K562 (cell line): ENCODE data around the gene GRIN1. TPM values are rescaled to one million over a fixed set of nuclear protein-coding genes. Genes with fewer than 3 reads are reported as not detected.
A peak's percentile ranks its signal among the peaks of the same experiment; 100 is the strongest.

Experiments
- ATAC-seq: fragments of 200-7000 bp; cut with Tn5 transposase; 3 replicates; pipeline ENCODE4 v1.9.1; 2020; ENCODE audit warnings: moderate library complexity
- BruUV-seq: library from RNA; stranded (reverse); fragments of 400-500 nt; replicated peaks from 2 replicates; lab custom pipeline; 2021; lab: Mats Ljungman, UMichigan
- CTCF ChIA-PET: fragments of 300-600 bp; formaldehyde crosslinking; extraction: SDS; loops from one replicate; lab custom pipeline; 2021; ENCODE audit warnings: low intra/inter-chr PET ratio; lab: Yijun Ruan, JAX
- POLR2A ChIA-PET: fragments of 300-600, 350-650 bp; sonication (Branson Sonifier 250); formaldehyde crosslinking; extraction: SDS; loops from one replicate; lab custom pipeline; 2021; ENCODE audit warnings: antibody characterized with exemption, inconsistent platforms; lab: Yijun Ruan, JAX
- DNase-seq, 4 experiments: peaks; one replicate each; pipeline versions ENCODE4 v3.0.0 to v3.0.0-alpha.2; 2011 to 2018; ENCODE audit warnings: low spot score in 3 of 4, mixed read lengths in 3 of 4; ENCODE audit errors: extremely low read depth in 1 of 4
- FAIRE-seq: peaks from 2 replicates; lab custom pipeline; 2011; peaks lifted over from hg19 to GRCh38; lab: Jason Lieb, UNC
- H2AFZ ChIP-seq: 2 replicates; pipeline ENCODE4 v1.6.0; 2011; ENCODE audit warnings: low read depth, low read length, control low read depth, inconsistent platforms
- H3K27ac ChIP-seq: fragments of 200-600 bp; 3 replicates; pipeline ENCODE4 v1.8.0; 2011; ENCODE audit warnings: low read depth, mild to moderate bottlenecking, control low read depth, inconsistent platforms, low read length, moderate library complexity, mixed read lengths; ENCODE audit errors: extremely low read depth
- H3K27me3 ChIP-seq, 2 experiments: fragments of 300-600 bp in 1 of 2; 2 replicates in 1 of 2; 3 replicates in 1 of 2; pipeline versions ENCODE4 v1.6.0 to v1.8.0; 2011; ENCODE audit warnings: inconsistent platforms in 2 of 2, low read length in 2 of 2, mild to moderate bottlenecking in 1 of 2, mixed read lengths in 1 of 2, moderate library complexity in 1 of 2; ENCODE audit not compliant: control insufficient read depth in 2 of 2, insufficient read depth in 2 of 2
- H3K36me3 ChIP-seq: fragments of 300-600 bp; 3 replicates; pipeline ENCODE4 v1.8.0; 2011; ENCODE audit warnings: mild to moderate bottlenecking, low read length, inconsistent platforms; ENCODE audit not compliant: control insufficient read depth, insufficient read depth
- H3K4me1 ChIP-seq, 2 experiments: fragments of 200-600 bp in 1 of 2; replicated peaks in 1 of 2; 2 replicates in 1 of 2; 3 replicates in 1 of 2; pipeline versions ENCODE4 v1.5.1 to v1.8.0; 2011; ENCODE audit warnings: inconsistent platforms in 2 of 2, low read length in 2 of 2, mild to moderate bottlenecking in 1 of 2, mixed read lengths in 1 of 2, moderate library complexity in 1 of 2; ENCODE audit not compliant: control insufficient read depth in 2 of 2, insufficient read depth in 2 of 2
- H3K4me2 ChIP-seq: 2 replicates; pipeline ENCODE4 v1.6.1; 2011; ENCODE audit warnings: low read length, control low read depth, inconsistent platforms, mixed read lengths; ENCODE audit not compliant: insufficient read depth
- H3K4me3 ChIP-seq: fragments of 200-600 bp; sonication (generic), shearing (Covaris generic); 2 replicates; pipeline ENCODE4 v1.5.1; 2016; ENCODE audit warnings: control low read depth, inconsistent platforms
- H3K79me2 ChIP-seq: fragments of 200-600 bp; 3 replicates; pipeline ENCODE4 v1.8.0; 2011; ENCODE audit warnings: low read length, inconsistent platforms; ENCODE audit not compliant: control insufficient read depth, insufficient read depth
- H3K9ac ChIP-seq, 2 experiments: 2 replicates each; pipeline versions ENCODE4 v1.6.0 to v1.6.1; 2011; ENCODE audit warnings: low read depth in 2 of 2, low read length in 2 of 2, control low read depth in 1 of 2, inconsistent platforms in 1 of 2, mild to moderate bottlenecking in 1 of 2, mixed read lengths in 1 of 2; ENCODE audit not compliant: insufficient read depth in 1 of 2
- H3K9me1 ChIP-seq: one replicate; pipeline ENCODE4 v1.6.0; 2011; ENCODE audit warnings: inconsistent platforms, mild to moderate bottlenecking, low read length, moderate library complexity; ENCODE audit not compliant: control insufficient read depth, insufficient read depth
- H3K9me3 ChIP-seq: replicated peaks from 2 replicates; pipeline ENCODE4 v1.5.1; 2011; ENCODE audit warnings: low read depth, low read length, inconsistent platforms; ENCODE audit not compliant: control insufficient read depth, insufficient read depth
- H4K20me1 ChIP-seq: replicated peaks from 2 replicates; pipeline ENCODE4 v1.6.1; 2011; ENCODE audit warnings: low read length, inconsistent platforms, mixed read lengths; ENCODE audit not compliant: control insufficient read depth, insufficient read depth
- BCOR ChIP-seq: fragments of 450-650 bp; IDR thresholded peaks from 2 replicates; pipeline ENCODE4 v1.6.1; 2016
- GATAD2B ChIP-seq: fragments of 450-650 bp; IDR thresholded peaks from 2 replicates; pipeline ENCODE4 v1.6.1; 2017; ENCODE audit warnings: mild to moderate bottlenecking, borderline replicate concordance
- PYGO2 ChIP-seq: fragments of 450-650 bp; IDR thresholded peaks from 2 replicates; pipeline ENCODE4 v1.6.1; 2016; ENCODE audit warnings: mild to moderate bottlenecking, missing genetic modification characterization, moderate library complexity, missing compliant biosample characterization
- RCOR1 ChIP-seq, 2 experiments: IDR thresholded peaks; 2 replicates each; pipeline ENCODE4 v1.6.1; 2012; ENCODE audit warnings: low read depth in 2 of 2, low read length in 2 of 2, borderline replicate concordance in 1 of 2, improper control_type of control experiment in 1 of 2
- UBTF ChIP-seq, 2 experiments: IDR thresholded peaks; 2 replicates each; pipeline ENCODE4 v1.6.1; 2012; ENCODE audit warnings: improper control_type of control experiment in 2 of 2, low read depth in 2 of 2, low read length in 2 of 2, borderline replicate concordance in 1 of 2
- ZNF121 ChIP-seq: sonication (generic); formaldehyde crosslinking; conservative IDR thresholded peaks from 2 replicates; pipeline ENCODE4 v1.8.0; 2022; ENCODE audit warnings: missing genetic modification reagents
- ZNF217 ChIP-seq: sonication (generic); formaldehyde crosslinking; IDR thresholded peaks from 2 replicates; pipeline ENCODE4 v1.8.0; 2022; ENCODE audit warnings: mild to moderate bottlenecking, missing genetic modification reagents
- WGBS: fragments of 100-300 bp; shearing (Covaris generic); methylation state at CpG from one replicate; pipeline ENCODE4 v1.1.6; 2016; ENCODE audit warnings: low coverage, mixed read lengths; ENCODE audit not compliant: insufficient coverage; ENCODE audit errors: missing lambda C conversion rate; 5-methylcytosine and 5-hydroxymethylcytosine counted together
- in situ Hi-C: fragments of 300-500 bp; cut with MboI; formaldehyde crosslinking; loops from 4 replicates; pipeline ENCODE4 v1.15.0; 2018; ENCODE audit warnings: inconsistent platforms, mixed read lengths
- intact Hi-C: fragments of 100-400 bp; cut with micrococcal nuclease; formaldehyde crosslinking; loops from 2 replicates; pipeline ENCODE4 v1.14.2; 2022
- polyA plus RNA-seq, 8 experiments: library from polyadenylated mRNA; depleted of rRNA in 4 of 8; stranded (reverse) in 5 of 8; unstranded in 3 of 8; fragments of >200 nt; fragmentation: Nextera tagmentation in 2 of 8; fragmentation: Illumina TruSeq in 1 of 8; extraction: Ambion mirVana in 2 of 8; extraction: Trizol in 1 of 8; gene quantifications; 2 replicates each; pipeline versions ENCODE4 v1.2.1 to v1.2.3, GENCODE V29; 2011 to 2014; ENCODE audit warnings: inconsistent platforms in 1 of 8, missing spikeins in 1 of 8
- total RNA-seq, 7 experiments: library from RNA; depleted of rRNA in 6 of 7; stranded (reverse); fragments of >200 nt in 6 of 7; fragmentation: Illumina TruSeq in 2 of 7; extraction: Trizol in 2 of 7; gene quantifications; 2 replicates each; pipeline versions ENCODE4 v1.2.1 to v1.2.3, GENCODE V29; 2011 to 2021; ENCODE audit warnings: low replicate concordance in 1 of 7

GRIN1 gene
- total and polyA plus RNA-seq, 9 of the 15 experiments (the other 6 are each of a cell fraction or from before 2014, with no cell fraction given), result 0.03 to 0.35 (median 0.16) TPM; not detected in 6

- 0 out of 2 replicates have a peak, but pooled peaks have one; percentile 29 for TF ChIP-seq BCOR
- peak in 1 of 2 experiments; percentile 71; a peak in 2 of 4 replicates for TF ChIP-seq UBTF (IDR thresholded peaks at IDR 0.05; ENCODE audit: borderline replicate concordance in 1 of 2, low read depth in 2 of 2, low read length in 2 of 2)
- 0 out of 2 replicates have a peak, but pooled peaks have one; percentile 51 for TF ChIP-seq GATAD2B
These were observed 8.7 kb upstream of the GRIN1 start (continued) for GRCh38 chr9:137130176-137130755.

GRCh38 chr9:137134191-137134590, 4.8 kb upstream of the GRIN1 start:
- no peaks in the 10 kb centered on the region for H3K36me3 ChIP-seq
- no peak overlapping the region for H3K4me3 ChIP-seq
- H3K4me1 ChIP-seq, result peaks cover 0 to 52% of the 10 kb centered on the region in 2 experiments; a peak in 2 of 5 replicates
- POLR2A ChIA-PET, result no interaction called here
- peaks cover 12% of the 10 kb centered on the region; the same call in 1 of the 2 replicates for H4K20me1 ChIP-seq
- no peak for ATAC-seq
- peaks cover 4% of the 10 kb centered on the region for H3K79me2 ChIP-seq
- H3K4me2 ChIP-seq, result no peak overlapping the region
- no peak for TF ChIP-seq PYGO2 (tag)
- TF ChIP-seq BCOR, result 0 out of 2 replicates have a peak, but pooled peaks have one; percentile 17
- TF ChIP-seq RCOR1 (IDR thresholded peaks at IDR 0.05; ENCODE audit: borderline replicate concordance in 1 of 2, low read depth in 2 of 2, low read length in 2 of 2), result no peak
- TF ChIP-seq ZNF121 (CRISPR knock-in tag), result peak; percentile 86
- TF ChIP-seq ZNF217 (CRISPR knock-in tag), result no peak
- TF ChIP-seq, all 486 proteins: peak for 2
- in situ Hi-C loops (no loop called here), intact Hi-C loops (no loop called here)
- Histone ChIP-seq H3K9me1 (no peaks in the 10 kb centered on the region), H3K9ac (no peak overlapping the region), H3K27me3 (peaks cover 15 to 36% of the 10 kb centered on the region in 2 experiments; a peak in 4 of 5 replicates), H3K9me3 (no peaks in the 10 kb centered on the region), H3K27ac (no peak overlapping the region), H2AFZ (no peak overlapping the region)
- WGBS, result 0% methylated on average over 4 of the region's 4 CpGs
- no peak for FAIRE-seq
- BruUV-seq, result no TSS peak
- no peak for DNase-seq
- CTCF ChIA-PET, result no interaction called here
